KMS-11 (cell line): ENCODE data around the gene ARRDC1.

Source experiments
- H2AFZ ChIP-seq: fragments of 200-600 bp; sonication (generic); 2 replicates; pipeline ENCODE4 v1.6.1; 2016; ENCODE audit warnings: antibody characterized with exemption, mixed run types, low read depth
- H3K27ac ChIP-seq: fragments of 200-600 bp; sonication (generic); 2 replicates; pipeline ENCODE4 v1.6.1; 2016; ENCODE audit warnings: mild to moderate bottlenecking, mixed run types
- H3K27me3 ChIP-seq: fragments of 200-600 bp; sonication (generic); 2 replicates; pipeline ENCODE4 v1.6.1; 2017; ENCODE audit warnings: mild to moderate bottlenecking, low read depth, mixed run types, moderate library complexity; ENCODE audit not compliant: insufficient read depth
- H3K36me3 ChIP-seq: fragments of 200-600 bp; sonication (generic); 2 replicates; pipeline ENCODE4 v1.6.1; 2017; ENCODE audit warnings: mild to moderate bottlenecking, mixed run types; ENCODE audit not compliant: insufficient read depth
- H3K4me1 ChIP-seq: fragments of 200-600 bp; sonication (generic); 2 replicates; pipeline ENCODE4 v1.6.1; 2016; ENCODE audit warnings: mild to moderate bottlenecking, low read depth, mixed run types; ENCODE audit not compliant: poor library complexity, severe bottlenecking
- H3K4me2 ChIP-seq: fragments of 200-600 bp; sonication (generic); 2 replicates; pipeline ENCODE4 v1.7.0; 2016; ENCODE audit warnings: mild to moderate bottlenecking, mixed run types
- H3K4me3 ChIP-seq: fragments of 200-600 bp; sonication (generic); IDR thresholded peaks from 2 replicates; pipeline ENCODE4 v1.6.1; 2017; ENCODE audit warnings: low read depth, low read length, mixed read lengths; ENCODE audit not compliant: insufficient read depth
- H3K79me2 ChIP-seq: fragments of 200-600 bp; sonication (generic); 2 replicates; pipeline ENCODE4 v1.6.1; 2016; ENCODE audit warnings: low read depth, mixed run types; ENCODE audit not compliant: insufficient read depth
- H3K9ac ChIP-seq: fragments of 200-600 bp; sonication (generic); 2 replicates; pipeline ENCODE4 v1.6.1; 2016; ENCODE audit warnings: mild to moderate bottlenecking, mixed run types
- H4K20me1 ChIP-seq: fragments of 200-600 bp; sonication (generic); 2 replicates; pipeline ENCODE4 v1.6.1; 2016; ENCODE audit warnings: mild to moderate bottlenecking, mixed run types; ENCODE audit not compliant: insufficient read depth
- CTCF ChIP-seq: fragments of 200-600 bp; sonication (generic); conservative IDR thresholded peaks from 2 replicates; pipeline ENCODE4 v1.6.1; 2017; ENCODE audit warnings: low read depth, mild to moderate bottlenecking, antibody characterized with exemption, low read length, moderate library complexity, mixed read lengths

ARRDC1 gene

GRCh38 chr9:137603879-137604278 lies 1.6 kb upstream of the ARRDC1 start:
- H3K4me2 ChIP-seq: no peak overlapping the region
- H3K27ac ChIP-seq: no peak overlapping the region
- no peak overlapping the region for H2AFZ ChIP-seq
- no peaks in the 10 kb centered on the region for H3K79me2 ChIP-seq
- H3K27me3 ChIP-seq: peaks cover 7% of the 10 kb centered on the region; the same call in 1 of the 2 replicates
- H3K4me1 ChIP-seq: peaks cover 15% of the 10 kb centered on the region
- no peak overlapping the region for H3K9ac ChIP-seq
- H3K36me3 ChIP-seq: no peaks in the 10 kb centered on the region
- H3K4me3 ChIP-seq: no peak overlapping the region
- H4K20me1 ChIP-seq: no peaks in the 10 kb centered on the region
- TF ChIP-seq CTCF: no peak

- Histone ChIP-seq H3K36me3 (no peaks in the 10 kb centered on the region), H2AFZ (no peak overlapping the region), H3K4me1 (peaks cover 15% of the 10 kb centered on the region), H3K4me2 (no peak overlapping the region), H3K9ac (no peak overlapping the region), H3K79me2 (no peaks in the 10 kb centered on the region), H3K4me3 (no peak overlapping the region), H3K27ac (no peak overlapping the region), H3K27me3 (peaks cover 7% of the 10 kb centered on the region; the same call in 1 of the 2 replicates), H4K20me1 (no peaks in the 10 kb centered on the region)
- no peak for TF ChIP-seq CTCF
These were observed 970 bp upstream of the ARRDC1 start for GRCh38 chr9:137604345-137605086.

- peaks cover 7% of the 10 kb centered on the region; the same call in 1 of the 2 replicates for H3K27me3 ChIP-seq
- no peak overlapping the region for H3K27ac ChIP-seq
- H4K20me1 ChIP-seq: no peaks in the 10 kb centered on the region
- H3K4me1 ChIP-seq: peaks cover 15% of the 10 kb centered on the region
- peak overlapping the region; percentile 37; the same call in 1 of the 2 replicates for H3K9ac ChIP-seq
- H3K4me2 ChIP-seq: peak overlapping the region; percentile 96
- H3K79me2 ChIP-seq: no peaks in the 10 kb centered on the region
- H3K36me3 ChIP-seq: no peaks in the 10 kb centered on the region
- H3K4me3 ChIP-seq: no peak overlapping the region
- H2AFZ ChIP-seq: peak overlapping the region; percentile 61
- TF ChIP-seq CTCF: no peak
These were observed 627 bp downstream of the ARRDC1 start for GRCh38 chr9:137606005-137606621.

GRCh38 chr9:137606734-137607138 lies 1.2 kb downstream of the ARRDC1 start:
- H3K79me2 ChIP-seq: no peaks in the 10 kb centered on the region
- peaks cover 7% of the 10 kb centered on the region; the same call in 1 of the 2 replicates for H3K27me3 ChIP-seq
- peaks cover 15% of the 10 kb centered on the region for H3K4me1 ChIP-seq
- H4K20me1 ChIP-seq: no peaks in the 10 kb centered on the region
- no peak overlapping the region for H2AFZ ChIP-seq
- H3K27ac ChIP-seq: no peak overlapping the region
- H3K36me3 ChIP-seq: no peaks in the 10 kb centered on the region
- peak overlapping the region; percentile 96 for H3K4me2 ChIP-seq
- H3K9ac ChIP-seq: no peak overlapping the region; the same call in 1 of the 2 replicates
- no peak overlapping the region for H3K4me3 ChIP-seq
- no peak for TF ChIP-seq CTCF
